Measurements from ENCODE around the gene RSPH4A. TPM values are rescaled to one million over a fixed set of nuclear protein-coding genes. Genes with fewer than 3 reads are reported as not detected.
A peak's percentile ranks its signal among the peaks of the same experiment; 100 is the strongest.

Gene RSPH4A
- total RNA-seq, 1 donor from 2014 or later: 0.26 TPM

DNA sequence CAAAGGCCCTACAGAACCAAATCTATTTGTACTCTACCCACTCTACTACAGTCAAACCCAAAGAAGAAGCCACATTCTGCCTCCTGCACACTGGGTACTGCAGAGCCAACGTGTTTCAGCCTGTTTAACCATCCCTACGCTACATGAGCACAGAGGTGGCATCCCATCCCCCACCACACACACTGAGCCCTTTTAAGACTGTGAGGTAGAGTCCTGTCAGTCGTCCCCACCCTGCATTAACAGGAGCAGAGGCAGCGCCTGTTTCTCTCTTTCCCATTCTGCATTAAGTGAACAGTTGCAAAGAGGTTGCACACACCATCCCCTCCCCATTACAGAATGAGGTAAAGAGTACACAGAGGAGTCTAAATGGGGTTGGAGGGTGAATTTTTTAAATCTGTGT lies 5.2 kb upstream of the RSPH4A start:
- DNase-seq (ENCODE audit: low read depth): peak; percentile 44
- H3K36me3 ChIP-seq (ENCODE audit: control insufficient read depth, insufficient read depth, low read length): no peaks in the 10 kb centered on the region
- no peak for TF ChIP-seq CTCF (IDR thresholded peaks at IDR 0.05; ENCODE audit: insufficient read depth, low read length, severe bottlenecking)
- no peak overlapping the region for H3K4me3 ChIP-seq (ENCODE audit: low read depth, low read length)
- FAIRE-seq: no peak
- H3K27me3 ChIP-seq (ENCODE audit: control insufficient read depth, insufficient read depth, low read length): no peaks in the 10 kb centered on the region

DNA sequence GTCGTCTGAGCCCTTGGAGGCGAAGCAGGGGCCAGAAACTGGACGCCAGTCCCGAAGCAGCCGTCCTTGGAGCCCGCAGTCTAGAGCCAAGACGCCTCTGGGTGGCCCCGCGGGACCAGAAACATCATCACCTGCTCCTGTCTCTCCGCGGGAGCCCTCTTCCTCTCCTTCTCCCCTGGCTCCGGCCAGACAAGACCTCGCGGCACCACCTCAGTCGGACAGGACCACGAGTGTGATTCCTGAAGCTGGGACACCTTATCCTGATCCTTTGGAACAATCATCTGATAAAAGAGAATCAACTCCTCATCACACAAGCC lies 416 bp downstream of the RSPH4A start:
- Histone ChIP-seq H3K36me3 (ENCODE audit: control insufficient read depth, insufficient read depth, low read length) (no peaks in the 10 kb centered on the region), H3K4me3 (ENCODE audit: low read depth, low read length) (peak overlapping the region; percentile 47), H3K27me3 (ENCODE audit: control insufficient read depth, insufficient read depth, low read length) (no peaks in the 10 kb centered on the region)
- DNase-seq (ENCODE audit: low read depth) (no peak), FAIRE-seq (peak; percentile 47)
- no peak for TF ChIP-seq CTCF (IDR thresholded peaks at IDR 0.05; ENCODE audit: insufficient read depth, low read length, severe bottlenecking)

DNA sequence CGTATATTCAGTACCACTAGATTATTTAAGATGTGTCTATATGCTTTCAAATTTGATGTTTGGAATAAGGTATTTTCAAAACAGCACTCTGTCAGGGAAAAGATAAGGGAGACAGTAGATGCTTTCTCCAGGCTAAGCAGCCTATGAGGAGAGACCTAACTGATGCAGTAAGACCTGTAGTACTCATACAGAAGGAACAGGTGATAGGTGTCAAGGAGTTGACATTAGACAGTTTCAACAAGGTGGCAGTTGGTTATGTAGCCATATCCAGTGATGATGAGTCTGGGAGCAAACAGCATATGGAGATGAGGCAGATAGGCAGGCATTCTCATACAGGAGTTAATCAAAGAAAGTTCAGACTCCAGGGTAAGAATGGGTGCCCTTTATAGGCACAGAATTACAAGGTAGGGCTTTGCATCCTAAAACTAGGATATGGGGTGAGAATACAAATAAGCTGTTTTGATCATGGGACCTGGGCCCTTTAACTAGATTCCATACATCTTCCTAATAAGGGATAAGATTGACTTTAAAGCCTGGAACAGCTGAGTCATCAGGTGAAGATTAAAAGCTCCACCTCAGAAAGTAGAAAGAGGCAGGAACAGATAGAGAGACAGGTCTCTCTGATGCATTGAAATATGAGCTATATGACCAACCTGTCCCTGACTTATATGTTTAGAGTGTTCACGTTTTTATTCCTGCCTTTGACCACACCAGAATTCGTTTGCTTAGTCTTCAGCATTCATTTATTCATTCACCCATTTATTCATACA lies 7.9 kb downstream of the RSPH4A start:
- Histone ChIP-seq H3K36me3 (ENCODE audit: control insufficient read depth, insufficient read depth, low read length) (no peaks in the 10 kb centered on the region), H3K27me3 (ENCODE audit: control insufficient read depth, insufficient read depth, low read length) (no peaks in the 10 kb centered on the region), H3K4me3 (ENCODE audit: low read depth, low read length) (no peak overlapping the region)
- no peak for TF ChIP-seq CTCF (IDR thresholded peaks at IDR 0.05; ENCODE audit: insufficient read depth, low read length, severe bottlenecking)
- DNase-seq (ENCODE audit: low read depth) (peak; percentile 67), FAIRE-seq (peak; percentile 7)

GRCh38 chr6:116625872-116626271 lies 9.6 kb downstream of the RSPH4A start:
- FAIRE-seq: no peak
- no peak for TF ChIP-seq CTCF (IDR thresholded peaks at IDR 0.05; ENCODE audit: insufficient read depth, low read length, severe bottlenecking)
- DNase-seq (ENCODE audit: low read depth): no peak

GRCh38 chr6:116629563-116629981 lies 13.3 kb downstream of the RSPH4A start:
- TF ChIP-seq CTCF (IDR thresholded peaks at IDR 0.05; ENCODE audit: insufficient read depth, low read length, severe bottlenecking): no peak
- DNase-seq (ENCODE audit: low read depth): no peak
- FAIRE-seq: no peak

More at GRCh38 chr6:116625872-116626271, 9.6 kb downstream of the RSPH4A start:
- no peak overlapping the region for H3K4me3 ChIP-seq (ENCODE audit: low read depth, low read length)
- H3K36me3 ChIP-seq (ENCODE audit: control insufficient read depth, insufficient read depth, low read length): no peaks in the 10 kb centered on the region
- H3K27me3 ChIP-seq (ENCODE audit: control insufficient read depth, insufficient read depth, low read length): no peaks in the 10 kb centered on the region

More at GRCh38 chr6:116629563-116629981, 13.3 kb downstream of the RSPH4A start:
- H3K27me3 ChIP-seq (ENCODE audit: control insufficient read depth, insufficient read depth, low read length): no peaks in the 10 kb centered on the region
- no peaks in the 10 kb centered on the region for H3K36me3 ChIP-seq (ENCODE audit: control insufficient read depth, insufficient read depth, low read length)
- no peak overlapping the region for H3K4me3 ChIP-seq (ENCODE audit: low read depth, low read length)

Data from bronchial epithelial cell (primary cell).